HEK293T (cell line): ENCODE data around the gene SGF29.
"Not testable (repeated sequence)": the region's sequence is repeated elsewhere in the genome, so short reads cannot be mapped to it uniquely, and the experiment has no call there.

ENCODE experiments used
- ARNT ChIP-seq: fragments of 450-650 bp; IDR thresholded peaks from 2 replicates; pipeline ENCODE4 v1.6.1; 2017; ENCODE audit warnings: mild to moderate bottlenecking
- BHLHE40 ChIP-seq: fragments of 450-650 bp; IDR thresholded peaks from 2 replicates; pipeline ENCODE4 v1.6.1; 2016; ENCODE audit warnings: mild to moderate bottlenecking, moderate library complexity, borderline replicate concordance
- CTBP1 ChIP-seq: fragments of 450-650 bp; IDR thresholded peaks from 2 replicates; pipeline ENCODE4 v1.6.1; 2016; ENCODE audit warnings: borderline replicate concordance
- FOXA1 ChIP-seq: fragments of 450-650 bp; IDR thresholded peaks from 2 replicates; pipeline ENCODE4 v1.6.1; 2016; ENCODE audit warnings: mild to moderate bottlenecking
- FOXM1 ChIP-seq: fragments of 450-650 bp; IDR thresholded peaks from 2 replicates; pipeline ENCODE4 v1.6.1; 2017; ENCODE audit warnings: mild to moderate bottlenecking, borderline replicate concordance
- HDGF ChIP-seq: fragments of 450-650 bp; IDR thresholded peaks from 2 replicates; pipeline ENCODE4 v1.6.1; 2017; ENCODE audit warnings: antibody characterized with exemption, borderline replicate concordance
- LEF1 ChIP-seq: fragments of 450-650 bp; IDR thresholded peaks from 2 replicates; pipeline ENCODE4 v1.6.1; 2017; ENCODE audit warnings: mild to moderate bottlenecking, borderline replicate concordance
- NFRKB ChIP-seq: fragments of 450-650 bp; IDR thresholded peaks from 2 replicates; pipeline ENCODE4 v1.6.1; 2016; ENCODE audit warnings: mild to moderate bottlenecking, moderate library complexity
- TARDBP ChIP-seq: fragments of 450-650 bp; IDR thresholded peaks from 2 replicates; pipeline ENCODE4 v1.6.1; 2016
- ZNF384 ChIP-seq: fragments of 450-650 bp; IDR thresholded peaks from 2 replicates; pipeline ENCODE4 v1.6.1; 2016

GRCh38 chr16:28527100-28527785 lies 26.5 kb upstream of the SGF29 start:
- not testable (repeated sequence) for TF ChIP-seq ZNF384, BHLHE40, FOXA1, ARNT, TARDBP, FOXM1, HDGF, LEF1, CTBP1, NFRKB
